Endothelial cell of umbilical vein (primary cell): ENCODE results near the gene CHCHD4. TPM values are rescaled to one million over a fixed set of nuclear protein-coding genes. Genes with fewer than 3 reads are reported as not detected.

Experiments
- BruUV-seq: library from RNA; stranded (reverse); fragments of 400-500 nt; replicated peaks from 2 replicates; lab custom pipeline; 2021; lab: Mats Ljungman, UMichigan
- CTCF ChIA-PET: fragments of 300-600, 350-600 bp; sonication (Branson Sonifier 250); formaldehyde crosslinking; loops from one replicate; lab custom pipeline; 2021; ENCODE audit warnings: antibody characterized with exemption, inconsistent platforms; lab: Charles Lee
- POLR2A ChIA-PET: fragments of 300-600, 350-600 bp; sonication (Branson Sonifier 250); formaldehyde crosslinking; loops from one replicate; lab custom pipeline; 2021; ENCODE audit warnings: antibody characterized with exemption, inconsistent platforms; lab: Charles Lee
- DNase-seq: peaks from one replicate; pipeline ENCODE4 v3.0.0-alpha.2; 2011; ENCODE audit warnings: low read depth, low spot score
- FAIRE-seq: peaks from 2 replicates; lab custom pipeline; 2011; peaks lifted over from hg19 to GRCh38; lab: Jason Lieb, UNC
- H2AFZ ChIP-seq: 2 replicates; pipeline ENCODE4 v1.6.0; 2012; ENCODE audit warnings: low read depth, low read length, control low read depth, inconsistent platforms
- H3K27ac ChIP-seq: 2 replicates; pipeline ENCODE4 v1.5.1; 2011; ENCODE audit warnings: low read depth, mild to moderate bottlenecking, control low read depth, low read length, moderate library complexity; ENCODE audit not compliant: insufficient read depth
- H3K27me3 ChIP-seq, 2 experiments: 2 replicates each; pipeline versions ENCODE4 v1.6.0 to v1.6.1; 2011; ENCODE audit warnings: low read length in 2 of 2, mixed read lengths in 1 of 2; ENCODE audit not compliant: control insufficient read depth in 2 of 2, insufficient read depth in 2 of 2
- H3K36me3 ChIP-seq, 2 experiments: 2 replicates in 1 of 2; 3 replicates in 1 of 2; pipeline ENCODE4 v1.5.1; 2011; ENCODE audit warnings: low read length in 2 of 2, mild to moderate bottlenecking in 1 of 2, moderate library complexity in 1 of 2; ENCODE audit not compliant: control insufficient read depth in 2 of 2, insufficient read depth in 2 of 2; ENCODE audit errors: extremely low read depth in 1 of 2
- H3K4me1 ChIP-seq: 3 replicates; pipeline ENCODE4 v1.5.1; 2011; ENCODE audit warnings: mild to moderate bottlenecking, low read length; ENCODE audit not compliant: control insufficient read depth, insufficient read depth; ENCODE audit errors: extremely low read depth
- H3K4me2 ChIP-seq: 2 replicates; pipeline ENCODE4 v1.6.1; 2011; ENCODE audit warnings: low read length, control low read depth, mixed read lengths; ENCODE audit not compliant: insufficient read depth
- H3K4me3 ChIP-seq, 3 experiments: fragments of 200-600 bp in 1 of 3; sonication (generic), shearing (Covaris generic) in 1 of 3; replicated peaks in 1 of 3; 2 replicates each; pipeline ENCODE4 v1.5.1; 2011 to 2016; ENCODE audit warnings: control low read depth in 3 of 3, low read length in 3 of 3, mild to moderate bottlenecking in 2 of 3, inconsistent platforms in 1 of 3, low read depth in 1 of 3, moderate library complexity in 1 of 3; ENCODE audit not compliant: insufficient read depth in 1 of 3
- H3K79me2 ChIP-seq: 2 replicates; pipeline ENCODE4 v1.6.0; 2012; ENCODE audit warnings: low read length, inconsistent platforms; ENCODE audit not compliant: control insufficient read depth, insufficient read depth
- H3K9ac ChIP-seq: replicated peaks from 2 replicates; pipeline ENCODE3; 2011; ENCODE audit warnings: low read length, control low read depth; ENCODE audit not compliant: insufficient read depth; ENCODE audit errors: extremely low read depth
- H3K9me1 ChIP-seq: replicated peaks from 3 replicates; pipeline ENCODE4 v1.6.0; 2011; ENCODE audit warnings: mild to moderate bottlenecking, low read length; ENCODE audit not compliant: control insufficient read depth, insufficient read depth; ENCODE audit errors: extremely low read depth
- H3K9me3 ChIP-seq: replicated peaks from 2 replicates; pipeline ENCODE4 v1.5.1; 2012; ENCODE audit warnings: low read length, inconsistent platforms; ENCODE audit not compliant: control insufficient read depth, insufficient read depth
- H4K20me1 ChIP-seq: replicated peaks from 2 replicates; pipeline ENCODE3; 2011; ENCODE audit warnings: mild to moderate bottlenecking, low read length; ENCODE audit not compliant: control insufficient read depth, insufficient read depth; ENCODE audit errors: extremely low read depth
- EZH2 ChIP-seq: IDR thresholded peaks from 2 replicates; pipeline ENCODE4 v1.6.1; 2012; ENCODE audit warnings: borderline replicate concordance, low read depth, mild to moderate bottlenecking, moderate library complexity, low read length, inconsistent platforms; ENCODE audit not compliant: severe bottlenecking
- FOS ChIP-seq: IDR thresholded peaks from 2 replicates; pipeline ENCODE4 v1.6.1; 2011; ENCODE audit warnings: mild to moderate bottlenecking, low read length, moderate library complexity, borderline replicate concordance; ENCODE audit not compliant: insufficient read depth
- GATA2 ChIP-seq: IDR thresholded peaks from 2 replicates; pipeline ENCODE4 v1.7.0; 2011; ENCODE audit warnings: low read depth, mild to moderate bottlenecking, moderate library complexity, mixed read lengths, low read length; ENCODE audit not compliant: insufficient read length, insufficient read depth
- JUN ChIP-seq: IDR thresholded peaks from 2 replicates; pipeline ENCODE4 v1.6.1; 2011; ENCODE audit warnings: borderline replicate concordance, low read depth; ENCODE audit not compliant: insufficient read length, insufficient read depth
- MYC ChIP-seq: IDR thresholded peaks from one replicate; pipeline ENCODE4 v1.6.1; 2011; ENCODE audit warnings: mild to moderate bottlenecking, low read depth, low read length
- POLR2A ChIP-seq: IDR thresholded peaks from 2 replicates; pipeline ENCODE4 v1.6.1; 2012; ENCODE audit warnings: low read depth, mild to moderate bottlenecking, control low read depth, low read length
- POLR2AphosphoS5 ChIP-seq: IDR thresholded peaks from 2 replicates; pipeline ENCODE4 v1.6.1; 2012; ENCODE audit warnings: low read depth, mild to moderate bottlenecking, control low read depth, low read length, moderate library complexity; ENCODE audit not compliant: insufficient read depth
- dilution Hi-C: fragments of 300-500 bp; cut with MboI; formaldehyde crosslinking; loops from one replicate; pipeline ENCODE4 v1.15.0; 2019; ENCODE audit warnings: low sequenced_read_pairs; ENCODE audit not compliant: extremely low pct_ligation_motif_present
- intact Hi-C: fragments of 100-400 bp; cut with micrococcal nuclease; formaldehyde crosslinking; loops from one replicate; pipeline ENCODE4 v1.10.0; 2022
- polyA plus RNA-seq, 4 experiments: library from polyadenylated mRNA; depleted of rRNA in 3 of 4; stranded (reverse) in 3 of 4; unstranded in 1 of 4; fragments of >200 nt; gene quantifications; 2 replicates each; pipeline versions ENCODE4 v1.2.1 to v1.2.3, GENCODE V29; 2011 to 2012; ENCODE audit warnings: missing spikeins in 1 of 4
- total RNA-seq: library from RNA; stranded (reverse); gene quantifications from 2 replicates; pipeline ENCODE4 v1.2.3, GENCODE V29; 2021
- TF ChIP-seq, protein P1 (sequence below), 2 donors: IDR thresholded peaks; 1 replicate in 1 of 2; 2 replicates in 1 of 2; pipeline ENCODE4 v1.5.1; 2011; ENCODE audit warnings: low read length in 2 of 2, mild to moderate bottlenecking in 2 of 2, moderate library complexity in 2 of 2, control low read depth in 1 of 2, inconsistent platforms in 1 of 2, low read depth in 1 of 2; ENCODE audit not compliant: insufficient read depth in 1 of 2; ENCODE audit errors: extremely low read depth in 1 of 2
- TF ChIP-seq, protein P2 (sequence below): IDR thresholded peaks from 2 replicates; pipeline ENCODE4 v1.6.1; 2011; ENCODE audit not compliant: insufficient read depth, insufficient read length

CHCHD4 gene
- total and polyA plus RNA-seq, 2 donors (not counting 3 experiments of a cell fraction or from before 2014, with no cell fraction given) = 8.5 to 13.6 TPM

DNA sequence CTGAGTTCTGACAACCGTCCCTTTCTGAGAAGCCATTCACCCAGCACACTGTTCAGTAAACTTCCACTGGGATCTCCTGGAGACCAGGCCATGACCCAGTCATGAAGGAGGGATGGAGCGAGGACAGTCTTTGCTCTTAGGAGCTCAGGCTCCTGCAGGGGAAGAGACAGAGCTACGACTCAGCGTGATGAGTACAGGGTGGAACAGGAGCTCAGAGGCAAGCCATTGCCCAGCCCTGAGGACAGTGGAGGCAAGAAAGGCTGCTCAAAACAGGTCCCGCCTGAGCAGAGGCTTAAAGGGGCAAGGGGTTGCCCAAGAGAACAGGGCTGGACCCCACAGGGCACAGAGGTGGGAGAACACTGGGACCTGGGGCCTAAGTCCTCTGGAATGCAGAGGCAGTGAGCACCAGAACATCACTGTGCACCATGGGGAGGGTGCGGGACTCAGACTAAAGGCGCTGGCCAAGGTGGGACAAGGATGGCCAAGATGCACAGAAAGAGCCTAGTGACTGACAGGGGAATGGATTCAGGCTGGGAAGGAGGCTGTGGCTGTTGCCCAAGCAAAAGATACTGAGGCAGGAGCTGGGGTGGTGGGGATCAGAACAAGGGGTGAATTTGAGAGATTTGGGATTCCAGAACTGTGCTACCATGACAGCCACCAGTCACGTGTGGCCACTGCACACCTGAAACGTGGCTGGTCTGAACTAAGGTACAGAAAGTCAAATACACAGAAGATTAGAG, 26.0 kb upstream of the CHCHD4 start:
- TF ChIP-seq, protein P1, sequence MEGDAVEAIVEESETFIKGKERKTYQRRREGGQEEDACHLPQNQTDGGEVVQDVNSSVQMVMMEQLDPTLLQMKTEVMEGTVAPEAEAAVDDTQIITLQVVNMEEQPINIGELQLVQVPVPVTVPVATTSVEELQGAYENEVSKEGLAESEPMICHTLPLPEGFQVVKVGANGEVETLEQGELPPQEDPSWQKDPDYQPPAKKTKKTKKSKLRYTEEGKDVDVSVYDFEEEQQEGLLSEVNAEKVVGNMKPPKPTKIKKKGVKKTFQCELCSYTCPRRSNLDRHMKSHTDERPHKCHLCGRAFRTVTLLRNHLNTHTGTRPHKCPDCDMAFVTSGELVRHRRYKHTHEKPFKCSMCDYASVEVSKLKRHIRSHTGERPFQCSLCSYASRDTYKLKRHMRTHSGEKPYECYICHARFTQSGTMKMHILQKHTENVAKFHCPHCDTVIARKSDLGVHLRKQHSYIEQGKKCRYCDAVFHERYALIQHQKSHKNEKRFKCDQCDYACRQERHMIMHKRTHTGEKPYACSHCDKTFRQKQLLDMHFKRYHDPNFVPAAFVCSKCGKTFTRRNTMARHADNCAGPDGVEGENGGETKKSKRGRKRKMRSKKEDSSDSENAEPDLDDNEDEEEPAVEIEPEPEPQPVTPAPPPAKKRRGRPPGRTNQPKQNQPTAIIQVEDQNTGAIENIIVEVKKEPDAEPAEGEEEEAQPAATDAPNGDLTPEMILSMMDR (IDR thresholded peaks at IDR 0.05; ENCODE audit: extremely low read depth in 1 of 2, insufficient read depth in 1 of 2, low read depth in 1 of 2, low read length in 2 of 2) = no peak
- TF ChIP-seq POLR2AphosphoS5 (no peak), EZH2 (no peak), GATA2 (no peak), FOS (no peak), POLR2A (no peak), JUN (no peak), MYC (no peak)
- TF ChIP-seq, protein P2, sequence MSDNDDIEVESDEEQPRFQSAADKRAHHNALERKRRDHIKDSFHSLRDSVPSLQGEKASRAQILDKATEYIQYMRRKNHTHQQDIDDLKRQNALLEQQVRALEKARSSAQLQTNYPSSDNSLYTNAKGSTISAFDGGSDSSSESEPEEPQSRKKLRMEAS = no peak
- dilution Hi-C loops (no loop called here), intact Hi-C loops (no loop called here)
- BruUV-seq = no TSS peak
- H3K9me3 ChIP-seq = no peaks in the 10 kb centered on the region
- FAIRE-seq = no peak
- H3K9me1 ChIP-seq = no peaks in the 10 kb centered on the region
- H3K36me3 ChIP-seq = peaks cover 2 to 12% of the 10 kb centered on the region in 2 experiments
- no peak overlapping the region for H3K27ac ChIP-seq
- ChIA-PET CTCF (interaction anchor here (1.2 kb wide), 1 partner anchor 26 kb away, joined by 3 read pairs; the partner anchor contains the start of genes CHCHD4 and TMEM43), POLR2A (no interaction called here)
- no peaks in the 10 kb centered on the region for H4K20me1 ChIP-seq
- no peak for DNase-seq
- peaks cover 5% of the 10 kb centered on the region for H3K4me1 ChIP-seq
- H3K4me3 ChIP-seq = no peak overlapping the region
- no peak overlapping the region for H3K4me2 ChIP-seq
- no peaks in the 10 kb centered on the region for H3K27me3 ChIP-seq
- no peaks in the 10 kb centered on the region for H3K79me2 ChIP-seq
- H2AFZ ChIP-seq = no peak overlapping the region
- H3K9ac ChIP-seq = no peak overlapping the region
